ENCODE results near the gene GALT.
A peak's percentile ranks its signal among the peaks of the same experiment; 100 is the strongest.

Gene GALT

DNA sequence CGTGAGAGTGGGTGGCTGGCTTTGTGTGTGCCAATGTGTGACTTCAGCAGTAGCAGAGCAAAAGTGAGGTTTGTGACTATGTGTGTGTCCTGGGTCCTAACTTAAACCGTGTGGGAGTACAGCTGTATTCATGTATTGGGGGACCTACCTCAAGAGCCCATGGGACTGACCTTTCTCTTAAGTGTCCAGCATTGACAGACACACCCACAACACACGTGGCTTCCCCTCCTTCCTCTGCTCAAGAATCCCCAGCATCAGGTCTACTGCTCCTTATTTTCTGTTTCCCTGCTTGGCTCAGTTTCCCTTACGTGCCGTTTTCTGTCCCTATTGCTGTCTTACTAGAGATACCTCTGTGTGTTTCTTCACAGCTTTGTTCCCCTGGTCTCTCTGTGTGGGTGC, 6.1 kb downstream of the GALT start:
- no peak for DNase-seq

DNA sequence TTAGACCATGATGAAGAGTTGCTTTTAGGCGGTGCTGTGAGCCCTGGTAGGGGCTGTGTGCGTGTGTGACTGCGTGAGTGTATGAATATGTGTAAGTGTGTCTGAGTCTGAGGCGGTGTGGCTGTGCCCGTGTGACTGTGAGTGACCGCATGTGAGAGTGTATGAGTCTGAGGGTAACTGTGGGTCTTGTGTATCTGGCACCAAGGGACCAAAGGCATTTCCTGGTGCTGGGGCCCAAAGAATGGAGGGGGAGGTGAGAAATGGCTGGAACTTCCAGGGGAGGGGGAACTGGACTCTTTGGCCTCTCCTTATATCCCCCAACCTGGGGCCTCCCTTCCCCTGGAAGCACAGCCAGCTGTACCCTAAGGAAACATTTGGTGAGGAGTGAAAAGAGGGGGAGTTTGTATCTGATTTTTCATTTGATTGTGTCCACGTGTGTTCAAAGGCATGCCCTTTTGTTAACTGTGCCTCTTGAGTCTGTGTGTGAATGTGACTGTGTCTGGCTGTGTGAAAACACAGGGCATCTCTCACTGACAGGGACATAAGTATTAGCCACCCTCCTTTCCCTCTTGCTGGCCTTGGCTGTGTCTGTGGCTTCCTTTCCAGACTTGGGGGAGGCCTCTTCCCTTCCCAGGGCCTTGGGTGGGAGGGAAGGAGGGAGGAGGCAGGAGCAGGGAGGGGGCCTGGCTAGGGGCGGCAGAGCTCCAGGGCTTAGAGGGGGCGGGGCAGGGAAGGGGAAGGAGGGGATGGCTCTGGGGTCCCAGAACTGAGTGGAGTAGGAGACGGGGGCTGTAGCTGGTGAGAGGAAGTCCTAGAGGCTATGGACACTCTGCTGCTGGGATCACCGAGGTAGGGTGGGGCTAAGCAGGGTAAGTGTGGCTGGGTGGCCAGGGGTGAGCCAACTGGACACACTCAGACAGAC, 6.9 kb downstream of the GALT start:
- DNase-seq = no peak

GRCh38 chr9:34654323-34655051, 8.0 kb downstream of the GALT start:
- DNase-seq = no peak

- DNase-seq = no peak
These were observed 8.9 kb downstream of the GALT start for GRCh38 chr9:34655394-34655793.

GRCh38 chr9:34656992-34657391, 10.5 kb downstream of the GALT start:
- DNase-seq = no peak

DNA sequence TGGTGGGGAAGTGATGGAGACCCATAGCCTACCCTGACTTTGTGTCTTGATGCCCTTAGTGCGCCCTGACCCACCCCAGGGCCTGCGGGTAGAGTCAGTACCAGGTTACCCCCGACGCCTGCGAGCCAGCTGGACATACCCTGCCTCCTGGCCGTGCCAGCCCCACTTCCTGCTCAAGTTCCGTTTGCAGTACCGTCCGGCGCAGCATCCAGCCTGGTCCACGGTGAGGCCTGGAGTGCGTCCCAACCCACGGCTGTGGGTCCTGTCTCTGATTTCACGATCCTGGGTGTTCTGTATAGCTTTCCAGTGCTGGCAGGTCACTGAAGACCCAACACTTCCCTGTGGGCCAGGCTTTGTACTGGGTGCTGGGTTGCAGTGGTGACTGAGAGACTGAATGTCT, 12.0 kb downstream of the GALT start:
- DNase-seq = no peak

DNA sequence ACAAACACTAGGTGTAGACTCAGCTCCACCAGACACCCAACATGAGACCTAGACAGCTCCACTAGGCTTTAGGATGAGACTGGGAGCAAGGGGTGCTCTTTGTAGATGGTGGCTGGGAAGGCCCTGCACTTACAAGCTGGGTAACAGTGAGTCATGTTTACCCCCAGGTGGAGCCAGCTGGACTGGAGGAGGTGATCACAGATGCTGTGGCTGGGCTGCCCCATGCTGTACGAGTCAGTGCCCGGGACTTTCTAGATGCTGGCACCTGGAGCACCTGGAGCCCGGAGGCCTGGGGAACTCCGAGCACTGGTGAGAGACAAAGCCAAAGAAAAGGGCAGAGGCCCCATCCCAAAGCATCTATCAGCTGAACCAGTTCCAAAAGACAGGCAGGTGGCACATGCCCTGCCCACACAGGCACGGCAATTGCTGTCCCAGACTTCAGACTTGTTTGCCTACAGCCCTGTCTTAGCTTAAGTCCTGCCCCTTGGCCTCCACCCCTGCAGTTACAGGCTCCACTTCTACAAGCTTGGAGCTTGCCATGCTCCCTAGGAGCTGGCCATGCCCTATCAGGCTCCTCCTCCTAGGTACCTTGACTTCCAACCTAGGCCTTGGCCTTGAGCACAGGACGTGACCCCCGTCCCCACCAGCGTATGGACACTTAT, 13.2 kb downstream of the GALT start:
- no peak for DNase-seq

- no peak for DNase-seq
These were observed 16.2 kb downstream of the GALT start, which contains the start of gene CCL27 for GRCh38 chr9:34662526-34663302. Gene CCL27, minus strand, starts transcription at chr9:34662657. Its CDS starts 24 bp downstream, at chr9:34662633.

DNA sequence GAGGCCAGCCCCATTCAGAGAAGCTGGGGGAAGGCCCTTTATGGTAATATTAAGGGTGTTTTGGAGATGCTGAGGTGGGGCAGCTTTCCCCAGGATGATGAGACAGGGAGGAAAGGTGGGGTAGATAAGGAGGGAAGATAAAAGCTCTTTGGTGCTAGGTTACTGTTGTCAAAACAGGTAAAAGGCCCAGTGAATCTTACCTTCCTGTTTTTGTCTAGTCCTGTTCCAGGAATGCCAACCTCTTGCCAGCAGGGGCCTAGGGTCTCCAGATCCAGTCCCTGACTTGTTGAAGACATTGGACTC, 16.8 kb downstream of the GALT start:
- DNase-seq = no peak

- no peak for DNase-seq
These were observed 18.0 kb downstream of the GALT start for GRCh38 chr9:34664281-34665066.

DNA sequence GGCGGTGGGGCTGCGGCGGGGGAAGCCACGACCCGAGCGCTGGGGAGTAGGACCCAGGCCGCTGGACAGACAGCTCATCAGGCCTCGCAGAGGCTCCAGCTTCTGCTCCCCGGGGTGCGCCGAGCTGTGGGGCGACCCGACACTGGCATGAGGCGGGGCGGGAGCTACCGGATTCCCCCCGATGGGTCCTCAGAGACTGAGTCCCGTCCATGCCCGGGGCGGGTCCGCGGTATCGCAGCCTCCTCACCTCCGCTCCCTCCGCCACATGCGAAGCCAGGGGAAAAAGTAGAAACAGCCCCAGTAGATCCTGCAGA, 18.5 kb downstream of the GALT start:
- DNase-seq = no peak

DNA sequence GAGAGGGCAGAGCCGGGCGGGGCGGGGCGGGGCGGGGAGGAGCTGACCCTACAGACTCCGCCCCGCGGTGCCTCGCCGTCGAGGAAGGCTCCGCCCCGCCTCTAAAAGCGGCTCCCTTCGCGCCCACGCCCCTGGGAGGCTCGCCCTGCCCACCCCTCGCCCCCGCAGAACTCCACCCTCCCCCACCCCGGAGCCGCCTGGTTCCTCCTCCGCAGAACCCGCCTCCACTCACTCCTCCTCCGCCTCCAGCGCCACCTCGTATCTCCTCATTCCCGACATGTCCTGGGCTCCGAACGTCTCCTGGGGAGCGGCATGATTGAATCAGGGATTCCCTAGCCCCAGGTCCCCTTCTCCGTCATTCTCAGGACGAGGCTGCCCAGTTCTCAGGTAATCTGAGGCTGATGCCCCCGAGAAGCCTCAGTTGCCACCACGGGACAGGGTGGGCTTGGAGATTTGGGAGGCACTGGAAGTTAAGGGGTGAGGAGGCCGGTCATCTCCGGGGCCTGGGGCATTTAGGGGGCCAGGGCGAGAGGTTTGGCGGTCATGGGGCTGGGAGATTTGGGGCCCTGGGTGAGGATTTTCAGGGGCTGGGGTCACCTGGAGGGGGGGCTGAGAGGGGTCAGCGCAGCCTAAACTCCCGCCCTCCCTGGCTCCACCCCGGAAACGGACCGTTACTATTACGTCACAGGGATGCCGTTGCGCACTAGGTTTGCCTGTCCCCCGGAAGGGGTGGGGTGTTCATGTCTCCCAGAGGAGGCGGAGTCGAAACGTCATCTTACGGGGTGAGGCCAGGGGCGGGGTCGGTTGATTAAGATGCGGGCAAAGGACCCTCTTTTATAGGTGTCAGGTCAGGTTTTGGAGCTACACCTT, 19.1 kb downstream of the GALT start:
- peak; percentile 59 for DNase-seq

GRCh38 chr9:34669809-34670562, 23.5 kb downstream of the GALT start:
- no peak for DNase-seq

DNA sequence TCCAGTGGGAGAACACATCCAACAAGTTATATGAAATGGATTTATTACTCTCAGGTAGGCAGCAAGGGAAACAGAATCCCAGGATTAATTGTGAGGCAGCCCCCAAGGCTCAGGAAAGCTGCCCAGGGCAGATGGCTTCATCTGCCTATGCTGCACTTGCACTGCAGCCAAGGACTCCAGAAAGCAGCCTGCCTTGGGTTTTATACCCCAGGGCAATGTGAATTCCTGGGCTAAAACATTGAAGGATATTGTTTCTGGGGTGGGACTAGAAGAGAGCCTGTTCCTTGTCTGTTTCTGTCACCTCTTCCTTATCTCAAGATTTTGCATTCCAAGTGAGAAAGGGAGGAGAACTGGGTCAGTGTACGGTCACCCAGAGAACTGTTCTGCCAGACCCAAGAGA, 24.8 kb downstream of the GALT start:
- DNase-seq = no peak

DNA sequence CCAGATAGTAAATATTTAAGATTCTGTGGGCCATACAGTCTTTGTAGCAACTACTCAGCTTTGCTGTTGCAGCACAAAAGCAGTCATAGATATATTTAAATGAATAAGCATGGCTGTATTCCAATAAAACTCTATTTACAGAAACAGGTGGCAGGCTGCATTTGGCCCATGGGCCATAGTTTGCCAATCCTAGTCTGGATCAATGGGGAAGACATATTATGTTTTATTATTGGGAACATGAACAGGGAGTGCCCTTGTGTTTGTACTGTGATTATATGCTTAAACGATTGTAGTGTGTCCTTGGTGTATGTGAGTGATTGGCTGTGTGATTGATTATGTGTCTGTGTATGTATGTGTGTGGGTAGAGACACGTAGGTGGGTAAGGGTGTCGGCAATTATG, 28.0 kb downstream of the GALT start:
- no peak for DNase-seq

DNA sequence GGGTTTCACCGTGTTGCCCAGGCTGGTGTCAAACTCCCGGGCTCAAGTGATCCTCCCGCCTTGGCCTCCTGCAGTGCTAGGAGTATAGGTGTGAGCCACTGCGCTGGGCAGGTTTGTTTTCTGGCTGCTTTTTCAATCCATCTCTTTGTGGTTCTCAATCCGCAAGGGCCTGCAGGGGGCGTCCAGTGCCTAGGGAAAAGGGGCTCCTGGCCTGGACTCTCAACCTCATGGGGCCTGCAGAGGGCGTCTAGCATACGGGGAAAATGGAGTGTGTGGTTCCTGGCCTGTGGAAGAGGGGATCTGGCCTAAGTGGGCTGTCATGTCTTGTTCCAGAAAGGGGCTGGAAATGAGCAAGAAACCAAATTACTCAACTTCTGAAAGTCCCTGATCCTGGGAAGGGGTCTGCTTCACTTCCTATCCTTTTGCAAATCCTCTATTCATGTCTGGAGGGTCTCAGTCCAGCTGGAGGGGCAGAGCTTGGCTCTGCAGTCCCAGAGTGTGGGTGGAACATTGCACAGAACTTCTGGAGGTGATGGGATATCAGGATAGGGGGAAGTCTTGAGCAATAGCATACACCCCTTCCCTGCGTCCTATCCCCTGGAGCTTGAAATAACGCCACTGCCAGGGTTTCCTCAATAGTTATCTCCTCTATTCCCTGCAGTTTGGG, 28.7 kb downstream of the GALT start:
- no peak for DNase-seq

- DNase-seq = no peak
These were observed 29.4 kb downstream of the GALT start for GRCh38 chr9:34675869-34676268.

GRCh38 chr9:34684145-34684544, 37.7 kb downstream of the GALT start:
- DNase-seq = no peak

DNA sequence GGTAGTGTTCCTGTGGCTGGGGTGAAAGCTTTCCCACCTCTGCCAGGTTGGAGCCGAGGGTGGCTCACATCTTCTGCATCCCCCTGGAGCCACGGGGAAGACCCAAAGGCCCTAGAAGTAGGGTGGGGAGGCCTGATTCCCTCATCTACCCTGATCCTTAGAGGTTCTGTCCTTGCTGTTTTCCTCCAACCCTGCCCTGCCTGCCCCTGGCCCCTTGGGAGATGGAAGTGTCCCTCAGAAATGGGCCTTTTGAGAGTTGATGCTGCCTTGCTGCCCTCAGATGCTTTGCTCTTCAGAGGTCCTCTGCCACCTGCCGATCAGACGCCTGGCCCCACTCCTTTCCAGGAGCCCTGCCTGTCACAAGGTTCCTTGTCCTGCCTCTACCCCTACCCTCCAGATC, 38.3 kb downstream of the GALT start:
- DNase-seq = no peak

GRCh38 chr9:34685591-34685990, 39.1 kb downstream of the GALT start:
- no peak for DNase-seq
